Tibial nerve (tissue), 4 donors: Measurements from ENCODE around the gene TCIRG1. TPM values are rescaled to one million over a fixed set of nuclear protein-coding genes. Genes with fewer than 3 reads are reported as not detected.

ENCODE experiments used
- DNase-seq, 2 donors: peaks; one replicate each; pipeline ENCODE4 v3.0.0-alpha.2; 2019; ENCODE audit warnings: low spot score in 2 of 2
- H3K27ac ChIP-seq, 4 donors: fragments of 200-600 bp; sonication (generic) in 3 of 4; one replicate each; pipeline ENCODE4 v1.5.1; 2017 to 2019; ENCODE audit warnings: mild to moderate bottlenecking in 1 of 4
- H3K27me3 ChIP-seq, 2 donors: fragments of 200-600 bp; sonication (generic) in 1 of 2; one replicate each; pipeline versions ENCODE4 v1.5.1 to v1.6.0; 2017 to 2019
- H3K36me3 ChIP-seq, 3 donors: fragments of 200-600 bp; sonication (generic); one replicate each; pipeline ENCODE4 v1.5.1; 2018 to 2019
- H3K4me1 ChIP-seq, 4 donors: fragments of 200-600 bp; sonication (generic) in 3 of 4; one replicate each; pipeline ENCODE4 v1.5.1; 2017 to 2019
- H3K4me3 ChIP-seq, 4 donors: fragments of 200-600 bp; sonication (generic) in 3 of 4; one replicate each; pipeline ENCODE4 v1.5.1; 2017 to 2019; ENCODE audit warnings: mild to moderate bottlenecking in 1 of 4, moderate library complexity in 1 of 4
- H3K9me3 ChIP-seq, 4 donors: fragments of 200-600 bp; sonication (generic) in 3 of 4; one replicate each; pipeline ENCODE4 v1.5.1; 2017 to 2019
- EP300 ChIP-seq, 2 donors: sonication (generic); formaldehyde crosslinking; IDR thresholded peaks; one replicate each; pipeline ENCODE4 v1.6.1; 2017; ENCODE audit warnings: antibody characterized with exemption in 2 of 2, mild to moderate bottlenecking in 1 of 2
- POLR2A ChIP-seq, 2 donors: fragments of 450-650 bp; IDR thresholded peaks; one replicate each; pipeline ENCODE4 v1.6.1; 2017; ENCODE audit warnings: antibody characterized with exemption in 2 of 2, mild to moderate bottlenecking in 2 of 2, moderate library complexity in 2 of 2
- WGBS, 2 donors: methylation state at CpG; one replicate each; pipeline ENCODE4 v1.1.5; 2018; 5-methylcytosine and 5-hydroxymethylcytosine counted together
- total RNA-seq, 4 donors: library from RNA; depleted of rRNA; stranded (reverse); fragments of >200 nt; gene quantifications; one replicate each; pipeline ENCODE4 v1.1.0, GENCODE V29; 2016
- TF ChIP-seq, protein P1 (sequence below), 5 experiments: fragments of 200-600 bp in 3 of 5; fragments of 450-650 bp in 2 of 5; sonication (generic) in 3 of 5; IDR thresholded peaks; one replicate each; pipeline ENCODE4 v1.5.1; 2016 to 2019; ENCODE audit warnings: antibody characterized with exemption in 5 of 5, mild to moderate bottlenecking in 3 of 5, moderate library complexity in 2 of 5

The TCIRG1 gene
- total RNA-seq, 4 donors from 2014 or later = 142 to 439 (median 183) TPM

DNA sequence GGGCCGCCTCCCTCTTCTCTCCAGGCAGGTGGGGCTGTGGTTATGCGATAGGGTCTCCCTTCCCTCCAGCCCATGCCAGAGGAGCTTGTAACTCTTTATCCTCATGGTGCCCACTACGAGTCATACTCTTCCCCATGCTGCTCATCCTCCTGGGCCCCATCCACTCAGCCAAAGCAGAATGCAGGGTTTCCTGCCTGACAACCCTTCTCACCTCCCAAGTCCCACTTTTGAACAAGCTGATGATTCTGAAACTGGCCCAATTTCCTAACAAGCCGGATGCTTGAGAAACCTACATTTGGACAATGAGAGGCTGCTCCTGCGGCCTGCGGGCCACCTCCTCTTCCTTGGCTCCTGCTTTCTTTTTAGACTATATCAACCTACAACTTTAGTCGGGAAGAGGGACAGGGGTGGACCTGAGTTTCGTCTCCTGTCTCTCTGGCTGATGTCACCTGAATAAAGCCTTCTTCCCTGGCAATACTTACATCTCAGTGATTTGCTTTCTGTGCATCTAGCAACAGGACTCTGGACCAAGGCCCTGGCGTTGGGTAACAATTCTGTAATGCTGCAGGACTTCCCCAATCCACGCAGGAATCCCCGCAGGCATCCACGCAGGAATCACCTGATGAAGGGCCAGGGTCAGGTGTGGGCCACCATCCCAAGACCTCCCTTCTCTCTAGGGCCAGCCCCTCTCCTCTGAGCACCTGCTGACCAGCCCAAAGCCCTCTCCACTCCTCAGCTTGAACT is 9.9 kb upstream of the TCIRG1 start:
- peaks cover 0 to 19% (median 0%) of the 10 kb centered on the region in 4 donors for H3K9me3 ChIP-seq
- peaks cover 0 to 61% (median 6%) of the 10 kb centered on the region in 3 donors for H3K36me3 ChIP-seq
- no peak overlapping the region for H3K4me3 ChIP-seq
- TF ChIP-seq, protein P1, sequence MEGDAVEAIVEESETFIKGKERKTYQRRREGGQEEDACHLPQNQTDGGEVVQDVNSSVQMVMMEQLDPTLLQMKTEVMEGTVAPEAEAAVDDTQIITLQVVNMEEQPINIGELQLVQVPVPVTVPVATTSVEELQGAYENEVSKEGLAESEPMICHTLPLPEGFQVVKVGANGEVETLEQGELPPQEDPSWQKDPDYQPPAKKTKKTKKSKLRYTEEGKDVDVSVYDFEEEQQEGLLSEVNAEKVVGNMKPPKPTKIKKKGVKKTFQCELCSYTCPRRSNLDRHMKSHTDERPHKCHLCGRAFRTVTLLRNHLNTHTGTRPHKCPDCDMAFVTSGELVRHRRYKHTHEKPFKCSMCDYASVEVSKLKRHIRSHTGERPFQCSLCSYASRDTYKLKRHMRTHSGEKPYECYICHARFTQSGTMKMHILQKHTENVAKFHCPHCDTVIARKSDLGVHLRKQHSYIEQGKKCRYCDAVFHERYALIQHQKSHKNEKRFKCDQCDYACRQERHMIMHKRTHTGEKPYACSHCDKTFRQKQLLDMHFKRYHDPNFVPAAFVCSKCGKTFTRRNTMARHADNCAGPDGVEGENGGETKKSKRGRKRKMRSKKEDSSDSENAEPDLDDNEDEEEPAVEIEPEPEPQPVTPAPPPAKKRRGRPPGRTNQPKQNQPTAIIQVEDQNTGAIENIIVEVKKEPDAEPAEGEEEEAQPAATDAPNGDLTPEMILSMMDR (IDR thresholded peaks at IDR 0.05) = no peak
- TF ChIP-seq POLR2A (IDR thresholded peaks at IDR 0.05) = no peak
- TF ChIP-seq EP300 (IDR thresholded peaks at IDR 0.05) = no peak
- 87 to 89% methylated on average over 12 of the region's 12 CpGs for WGBS, 2 donors
- H3K4me1 ChIP-seq = peaks cover 0 to 33% (median 16%) of the 10 kb centered on the region in 4 donors
- no peaks in the 10 kb centered on the region for H3K27me3 ChIP-seq
- H3K27ac ChIP-seq = peak overlapping the region in 1 of 4 donors; percentile 0
- no peak for DNase-seq

DNA sequence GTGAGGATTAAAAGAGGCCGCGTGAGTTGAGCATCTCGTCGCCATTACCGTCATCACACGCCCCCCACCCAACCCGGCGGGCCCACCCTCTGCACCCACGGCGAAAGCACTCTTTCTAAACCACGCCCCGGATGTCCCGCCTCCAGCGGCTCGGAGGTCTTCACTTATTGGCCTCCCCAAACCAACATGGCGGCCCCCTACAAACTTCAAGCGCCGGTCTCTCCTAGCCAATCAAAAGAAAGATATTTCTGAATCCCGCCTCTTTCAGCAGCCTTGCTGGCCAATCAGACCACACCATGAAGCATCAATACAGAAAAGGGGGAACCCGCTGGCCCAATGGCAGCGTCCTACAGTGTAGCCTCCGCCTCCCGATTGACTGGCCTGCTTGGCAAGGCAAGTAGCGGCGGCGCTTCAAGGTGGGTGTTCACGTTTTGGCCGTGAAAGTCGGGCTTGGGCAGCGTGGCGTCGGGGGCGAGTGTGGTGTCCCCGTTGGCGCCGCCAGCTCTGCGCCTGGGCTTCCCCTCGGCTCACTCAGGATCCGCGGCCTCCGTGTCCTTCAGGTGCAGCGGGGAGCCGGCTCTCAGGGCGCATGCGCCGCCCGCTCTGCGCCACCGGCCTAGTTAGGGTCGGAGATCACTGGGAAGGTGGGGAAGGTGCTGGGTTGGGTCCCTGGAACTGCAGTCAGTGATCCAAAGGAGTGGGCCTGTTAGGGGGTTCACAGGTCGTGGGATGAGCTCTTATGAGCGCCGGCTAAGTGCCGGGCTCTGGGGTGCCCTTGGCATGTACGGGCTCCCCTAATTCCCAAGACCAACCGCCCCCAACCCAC is 8.3 kb upstream of the TCIRG1 start, which contains the start of gene NDUFS8:
Gene NDUFS8, plus strand, starts transcription at position 364 of the 826 bp plus-strand sequence. CDS start 1,471 bp downstream, outside the sequence.
- Histone ChIP-seq H3K36me3 (peaks cover 0 to 61% (median 6%) of the 10 kb centered on the region in 3 donors), H3K9me3 (peaks cover 0 to 4% (median 0%) of the 10 kb centered on the region in 4 donors), H3K4me3 (peak within 1 kb of the TSS; percentile 50 to 94 (median 66)), H3K27ac (peak within 1 kb of the TSS; percentile 30 to 89 (median 83)), H3K4me1 (peaks cover 0 to 33% (median 16%) of the 10 kb centered on the region in 4 donors), H3K27me3 (no peaks in the 10 kb centered on the region)
- peak in 1 of 2 donors; percentile 70 for TF ChIP-seq POLR2A (IDR thresholded peaks at IDR 0.05)
- peak in 1 of 2 donors; percentile 89 for TF ChIP-seq EP300 (IDR thresholded peaks at IDR 0.05)
- TF ChIP-seq, protein P1 (IDR thresholded peaks at IDR 0.05) = peak in 1 of 5 experiments; percentile 45
- 1 to 2% methylated on average over 37 to 39 of the region's 56 CpGs for WGBS, 2 donors
- peak; percentile 95 to 98 for DNase-seq

DNA sequence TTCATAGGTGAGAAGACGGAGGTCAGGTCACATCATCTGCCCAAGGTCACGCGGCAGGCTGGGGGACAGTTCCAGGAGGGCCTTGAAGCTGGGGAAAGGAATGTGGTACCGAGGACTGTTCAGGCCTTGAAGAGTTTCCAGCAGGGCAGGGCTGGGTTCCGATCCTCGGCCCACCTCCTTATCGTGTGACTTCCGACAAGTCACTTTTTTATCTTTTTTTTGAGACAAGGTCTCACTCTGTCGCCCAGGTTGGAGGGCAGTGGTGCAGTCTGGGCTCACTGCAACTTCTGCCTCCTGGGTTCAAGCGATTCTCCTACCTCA is 7.7 kb upstream of the TCIRG1 start:
- Histone ChIP-seq H3K27ac (peak overlapping the region; percentile 30 to 89 (median 83)), H3K27me3 (no peaks in the 10 kb centered on the region), H3K36me3 (peaks cover 0 to 60% (median 6%) of the 10 kb centered on the region in 3 donors), H3K9me3 (no peaks in the 10 kb centered on the region), H3K4me3 (peak overlapping the region; percentile 50 to 94 (median 66)), H3K4me1 (peaks cover 0 to 35% (median 16%) of the 10 kb centered on the region in 4 donors)
- no peak for DNase-seq
- WGBS, 2 donors = 13 to 16% methylated on average over 10 of the region's 10 CpGs
- TF ChIP-seq, protein P1 (IDR thresholded peaks at IDR 0.05) = no peak
- no peak for TF ChIP-seq POLR2A (IDR thresholded peaks at IDR 0.05)
- TF ChIP-seq EP300 (IDR thresholded peaks at IDR 0.05) = no peak

DNA sequence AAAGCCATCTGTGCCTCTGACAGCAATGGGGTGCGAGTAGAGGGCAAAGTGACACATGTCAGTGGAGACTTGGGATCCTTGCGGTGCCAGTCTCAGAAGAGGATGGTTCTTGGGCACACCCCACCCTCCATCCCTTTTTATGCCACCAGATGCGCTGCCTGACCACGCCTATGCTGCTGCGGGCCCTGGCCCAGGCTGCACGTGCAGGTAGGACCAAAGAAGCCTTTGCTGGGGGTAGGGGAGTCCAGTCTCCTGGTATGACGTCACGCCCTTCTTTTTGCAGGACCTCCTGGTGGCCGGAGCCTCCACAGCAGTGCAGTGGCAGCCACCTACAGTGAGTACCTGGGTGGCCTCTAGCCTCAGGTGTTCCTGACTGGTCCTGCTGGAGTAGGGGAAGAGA is 6.8 kb upstream of the TCIRG1 start:
- 78 to 82% methylated on average over 9 of the region's 9 CpGs for WGBS, 2 donors
- H3K27ac ChIP-seq = peak overlapping the region in 1 of 4 donors; percentile 89
- peaks cover 0 to 60% (median 6%) of the 10 kb centered on the region in 3 donors for H3K36me3 ChIP-seq
- no peaks in the 10 kb centered on the region for H3K9me3 ChIP-seq
- TF ChIP-seq POLR2A (IDR thresholded peaks at IDR 0.05) (no peak), EP300 (IDR thresholded peaks at IDR 0.05) (no peak)
- TF ChIP-seq, protein P1 (IDR thresholded peaks at IDR 0.05) = no peak
- peaks cover 0 to 44% (median 19%) of the 10 kb centered on the region in 4 donors for H3K4me1 ChIP-seq
- H3K27me3 ChIP-seq = no peaks in the 10 kb centered on the region
- no peak overlapping the region for H3K4me3 ChIP-seq
- DNase-seq = no peak
